HG02798 (cell line): ENCODE measurements around the gene SUPT4H1.
"Not testable (repeated sequence)": the region's sequence is repeated elsewhere in the genome, so short reads cannot be mapped to it uniquely, and the experiment has no call there.

Source experiments
- ATAC-seq: cut with Tn5 transposase; IDR thresholded peaks from one replicate; pipeline ENCODE4 v1.9.1; 2021; ENCODE audit warnings: mild to moderate bottlenecking; ENCODE audit not compliant: unreplicated experiment, poor library complexity

The SUPT4H1 gene

DNA sequence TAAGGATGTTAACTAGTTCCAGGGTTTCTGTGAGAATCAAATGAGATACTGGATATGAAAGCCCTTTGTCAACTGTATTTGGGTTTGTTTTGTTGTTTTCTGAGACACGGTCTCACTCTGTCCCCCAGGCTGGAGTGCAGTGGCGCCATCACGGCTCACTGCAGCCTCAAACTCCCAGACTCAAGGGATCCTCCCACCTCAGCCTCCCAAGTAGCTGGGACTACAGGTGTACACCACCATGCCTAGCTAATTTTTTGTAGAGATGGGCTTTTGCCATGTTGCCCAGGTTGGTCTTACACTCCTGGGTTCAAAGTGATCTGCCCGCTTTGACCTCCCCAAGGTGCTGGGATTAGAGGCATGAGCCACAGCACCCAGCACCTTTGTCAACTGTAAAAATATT, 8.9 kb downstream of the SUPT4H1 start:
- no peak for ATAC-seq

GRCh38 chr17:58341861-58342475, 10.0 kb downstream of the SUPT4H1 start:
- no peak for ATAC-seq

DNA sequence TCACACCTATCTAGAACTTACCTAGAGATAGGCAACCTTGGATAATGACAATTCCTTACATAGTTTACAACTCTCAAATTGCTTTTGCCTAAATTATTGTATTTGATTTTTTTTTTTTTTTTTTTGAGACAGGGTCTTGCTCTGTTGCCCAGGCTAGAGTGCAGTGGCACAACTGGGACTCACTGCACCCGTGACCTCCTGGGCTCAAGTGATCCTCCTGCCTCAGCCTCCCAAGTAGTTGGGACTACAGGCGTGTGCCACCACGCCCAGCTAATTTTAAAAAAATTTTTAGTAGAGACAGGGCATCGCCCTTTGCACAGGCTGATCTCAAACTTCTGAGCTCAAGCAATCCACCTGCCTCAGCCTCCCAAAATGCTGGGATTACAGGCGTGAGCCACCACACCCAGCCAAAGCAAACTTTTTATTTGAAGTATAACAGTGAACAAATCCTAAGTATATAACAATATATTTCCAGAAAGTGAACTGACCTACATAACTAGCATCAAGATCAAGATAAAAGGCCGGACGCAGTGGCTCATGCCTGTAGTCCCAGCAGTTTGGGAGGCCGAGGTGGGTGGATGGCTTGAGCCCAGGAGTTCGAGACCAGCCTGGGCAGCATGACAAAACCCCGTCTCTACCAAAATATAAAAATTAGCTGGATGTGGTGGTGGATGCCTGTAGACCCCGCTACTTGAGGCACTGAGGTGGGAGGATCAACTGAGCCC, 10.7 kb downstream of the SUPT4H1 start:
- not testable (repeated sequence) for ATAC-seq

GRCh38 chr17:58340405-58340876, 11.6 kb downstream of the SUPT4H1 start:
- no peak for ATAC-seq

- ATAC-seq, result no peak
Observed at GRCh38 chr17:58339755-58340404, 12.1 kb downstream of the SUPT4H1 start.

DNA sequence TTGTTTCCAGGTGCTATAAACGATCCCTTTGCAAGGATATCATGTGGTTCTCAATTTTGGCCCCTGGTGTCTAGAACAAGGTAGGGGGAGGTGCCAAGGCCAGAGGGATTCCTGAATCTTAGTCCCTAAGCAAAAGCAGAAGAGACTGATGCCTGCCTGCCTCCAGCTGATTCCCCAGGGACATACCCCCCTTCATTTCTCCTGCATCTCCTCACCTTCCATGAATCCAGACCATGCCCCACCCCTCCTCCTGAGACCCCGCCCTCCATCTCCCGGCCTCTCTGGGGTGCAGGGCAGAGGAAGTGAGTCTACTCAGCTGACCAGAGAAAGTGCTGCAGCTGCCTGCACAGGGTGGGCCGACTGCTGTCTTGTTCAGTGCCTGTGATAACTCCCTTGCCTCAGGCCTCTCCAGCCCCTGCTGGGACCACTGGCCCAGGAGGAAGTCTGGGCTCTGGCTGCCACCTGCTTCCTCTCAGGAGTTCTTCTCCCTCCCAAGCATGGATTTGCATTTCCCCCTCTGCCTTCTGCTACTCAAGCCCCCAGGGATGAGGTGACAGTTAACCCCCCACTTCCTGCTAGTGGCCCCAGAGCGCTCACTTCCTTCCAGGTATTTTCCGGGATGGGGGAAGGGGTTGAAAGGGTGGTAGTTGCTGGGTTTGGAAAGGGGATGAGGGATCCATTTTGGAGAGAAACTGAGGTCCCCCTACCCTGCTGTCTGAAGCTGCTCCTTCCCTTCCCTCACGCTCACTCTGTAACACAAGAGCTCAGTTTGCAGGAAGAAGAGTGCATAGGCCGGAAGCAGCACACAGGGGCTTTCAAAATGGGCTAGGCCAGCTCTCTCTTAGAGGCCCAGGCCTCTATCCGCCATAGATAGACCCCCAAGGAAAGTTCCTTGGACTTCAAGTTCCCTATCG, 12.9 kb downstream of the SUPT4H1 start:
- ATAC-seq, result peak; percentile 30

- ATAC-seq, result peak; percentile 2
Observed at GRCh38 chr17:58338454-58338840, 13.6 kb downstream of the SUPT4H1 start.

DNA sequence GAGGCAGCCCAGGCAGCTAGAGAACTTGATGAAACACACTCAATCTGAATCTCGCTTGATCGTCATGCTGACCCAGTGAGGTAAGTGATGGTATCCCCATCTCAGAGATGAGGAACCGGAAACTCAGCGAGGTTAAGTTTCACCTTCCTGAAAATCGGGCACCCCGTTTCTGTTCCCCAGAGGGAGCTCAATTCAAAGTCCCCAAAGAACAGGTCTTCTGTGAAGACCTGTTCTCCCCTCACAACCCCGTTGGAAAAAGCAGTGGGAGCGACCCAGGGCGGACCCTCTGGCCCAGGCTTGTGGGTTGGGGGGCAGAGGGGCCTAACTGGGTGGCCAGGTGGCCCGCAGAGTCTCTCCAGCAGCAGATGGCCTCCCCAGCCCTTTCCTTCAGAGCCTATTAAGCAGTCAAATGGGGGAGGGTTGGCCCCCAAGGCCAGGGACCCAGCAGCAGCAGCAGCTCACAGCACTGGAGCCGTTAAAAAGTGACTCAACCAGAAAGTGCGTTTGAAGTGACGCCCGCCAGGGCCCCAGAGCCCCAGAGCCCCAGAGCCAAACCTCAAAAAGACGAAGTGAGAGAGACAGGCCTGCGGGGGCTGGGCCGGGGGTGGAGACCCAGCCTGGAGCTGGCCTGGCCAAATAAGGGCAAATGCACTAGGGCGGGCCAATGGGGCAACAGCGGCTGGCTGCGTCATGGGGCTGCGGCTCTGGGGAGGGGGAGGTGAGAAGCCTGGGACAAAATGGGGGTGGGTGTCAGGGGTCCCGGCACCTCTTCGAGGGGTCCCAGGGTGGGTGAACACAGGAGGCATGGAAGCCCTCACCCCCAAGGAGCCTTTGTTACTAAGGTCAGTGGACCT, 14.2 kb downstream of the SUPT4H1 start:
- peak; percentile 72 for ATAC-seq

DNA sequence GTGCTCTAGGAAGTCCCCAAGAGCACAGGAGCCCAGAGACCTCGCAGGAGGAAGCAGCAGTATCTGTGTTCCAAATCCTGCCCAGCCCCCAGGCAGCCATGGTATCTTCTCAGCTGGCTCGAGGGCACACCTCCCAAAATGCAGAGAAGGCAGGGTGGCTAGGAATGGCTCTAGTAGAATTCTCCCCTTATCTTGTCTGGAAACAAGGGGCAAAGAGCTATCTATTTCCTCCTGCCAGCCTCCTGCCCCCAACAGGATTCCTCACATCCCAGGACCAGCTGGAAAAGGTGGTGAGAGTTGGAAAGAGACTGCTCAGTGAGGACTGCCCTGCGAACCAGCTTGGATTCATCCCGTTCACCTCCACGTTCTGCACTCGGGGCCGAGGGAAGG, 14.8 kb downstream of the SUPT4H1 start:
- no peak for ATAC-seq

DNA sequence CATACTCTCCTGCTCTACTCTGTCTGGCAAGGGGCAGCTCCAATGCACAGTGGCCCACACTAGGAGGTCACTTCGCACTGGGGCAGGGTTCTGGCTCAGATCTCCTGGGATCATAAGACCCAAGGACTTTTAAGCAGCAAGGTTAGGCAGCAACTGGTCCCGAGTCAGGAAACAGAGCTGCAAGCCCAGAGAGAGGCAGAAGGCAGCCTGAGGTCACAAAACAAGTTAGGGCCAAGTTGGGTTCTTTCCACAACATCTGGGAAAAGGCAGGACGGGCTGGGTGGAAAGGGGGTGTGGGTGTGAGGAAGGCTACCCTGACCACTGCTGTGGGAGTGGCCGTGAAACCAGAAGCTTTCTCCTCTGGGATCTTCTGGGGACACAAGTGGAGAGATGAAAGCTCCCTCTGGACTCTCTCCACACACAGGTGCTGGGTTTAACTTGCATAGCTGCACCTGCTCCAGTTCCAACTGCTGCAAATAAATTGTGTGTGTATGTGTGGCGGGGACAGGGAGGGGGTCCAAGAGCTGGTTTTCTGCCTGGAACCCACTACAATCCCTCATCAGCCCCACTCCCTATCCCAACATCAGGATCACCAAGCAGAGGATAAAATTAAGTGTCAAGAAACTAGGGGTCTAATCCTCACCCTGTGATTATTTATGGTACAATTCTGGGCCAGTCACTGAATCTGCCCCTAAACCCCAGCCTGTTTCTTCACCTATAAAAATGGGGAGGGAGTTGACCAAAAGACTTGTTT, 15.4 kb downstream of the SUPT4H1 start:
- ATAC-seq, result no peak

GRCh38 chr17:58335779-58336455, 16.1 kb downstream of the SUPT4H1 start:
- ATAC-seq, result no peak

- ATAC-seq, result no peak
Observed at GRCh38 chr17:58335061-58335731, 16.8 kb downstream of the SUPT4H1 start.

- no peak for ATAC-seq
Observed at GRCh38 chr17:58334661-58335060, 17.3 kb downstream of the SUPT4H1 start.

DNA sequence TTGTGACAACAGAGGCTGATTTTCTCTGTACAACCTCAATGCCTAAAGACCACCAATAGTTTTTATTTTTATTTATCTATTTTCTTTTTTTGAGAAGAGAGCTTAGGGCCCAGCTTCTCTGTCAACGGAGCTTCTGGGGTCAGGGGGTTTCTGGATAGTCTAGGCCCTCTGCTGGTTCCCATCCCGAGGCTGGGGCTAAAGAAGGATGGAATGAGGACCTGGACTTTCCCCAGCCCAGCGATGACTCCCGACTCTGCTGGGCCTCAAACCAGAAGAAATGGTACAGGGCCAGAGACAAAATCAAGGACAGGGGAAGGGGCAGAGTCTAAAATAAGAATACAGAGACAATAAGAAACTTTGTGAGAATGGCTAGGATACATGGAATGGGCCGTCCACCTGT, 17.7 kb downstream of the SUPT4H1 start:
- no peak for ATAC-seq

GRCh38 chr17:58333736-58334207, 18.2 kb downstream of the SUPT4H1 start:
- no peak for ATAC-seq

DNA sequence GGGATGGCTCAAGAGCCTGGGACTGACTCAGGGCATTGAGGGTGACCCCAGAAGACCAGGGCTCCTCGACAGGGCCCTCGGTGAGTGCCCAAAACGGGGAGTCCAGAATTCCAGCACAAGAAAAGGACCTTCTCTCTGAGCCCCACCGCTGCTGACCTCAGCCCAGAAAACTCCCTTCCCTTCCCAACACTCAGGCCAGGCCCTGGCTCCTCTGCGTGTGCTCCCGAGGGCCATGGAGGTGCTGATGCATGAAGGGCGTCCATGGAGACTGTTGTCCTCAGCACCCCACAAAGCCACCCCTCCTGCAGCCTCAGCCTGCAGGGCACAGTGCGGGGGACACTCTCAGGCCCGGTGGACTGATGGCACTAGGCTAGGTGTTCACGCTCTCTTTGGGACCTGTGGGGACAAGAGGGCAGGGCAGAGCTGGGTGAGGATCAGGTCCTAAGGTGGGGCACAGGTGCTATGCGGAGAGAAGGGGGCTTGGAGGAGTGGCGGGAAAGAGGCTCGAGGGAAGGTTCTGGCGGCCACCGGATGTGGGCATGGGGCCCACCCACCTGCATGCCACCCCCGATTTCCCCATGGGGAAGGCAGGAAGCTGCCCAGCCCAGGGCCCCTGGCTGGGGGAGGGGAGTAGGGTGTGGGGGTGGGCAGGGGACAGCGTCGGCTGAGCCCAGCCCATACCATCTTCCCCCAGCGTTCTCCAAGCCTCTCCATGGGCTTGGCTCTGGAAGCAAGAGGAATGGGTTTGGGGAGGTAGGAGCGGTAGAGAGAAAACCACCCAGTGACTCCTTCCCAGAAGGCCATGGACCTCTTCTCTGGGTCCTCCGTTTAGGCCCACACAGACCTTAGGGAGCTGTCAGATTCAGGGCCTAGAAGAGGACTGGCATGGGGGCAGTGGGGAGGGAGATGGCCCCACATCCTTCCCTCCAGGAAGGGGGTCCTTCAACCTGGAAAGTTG, 18.9 kb downstream of the SUPT4H1 start:
- no peak for ATAC-seq
